Endothelial cell of umbilical vein (primary cell): ENCODE results near the gene IGFL3.

Experiments
- EZH2 ChIP-seq: IDR thresholded peaks from 2 replicates; pipeline ENCODE4 v1.6.1; 2012; ENCODE audit warnings: borderline replicate concordance, low read depth, mild to moderate bottlenecking, moderate library complexity, low read length, inconsistent platforms; ENCODE audit not compliant: severe bottlenecking
- JUN ChIP-seq: IDR thresholded peaks from 2 replicates; pipeline ENCODE4 v1.6.1; 2011; ENCODE audit warnings: borderline replicate concordance, low read depth; ENCODE audit not compliant: insufficient read length, insufficient read depth
- MAX ChIP-seq: IDR thresholded peaks from 2 replicates; pipeline ENCODE4 v1.6.1; 2011; ENCODE audit not compliant: insufficient read depth, insufficient read length
- MYC ChIP-seq: IDR thresholded peaks from one replicate; pipeline ENCODE4 v1.6.1; 2011; ENCODE audit warnings: mild to moderate bottlenecking, low read depth, low read length
- POLR2A ChIP-seq: IDR thresholded peaks from 2 replicates; pipeline ENCODE4 v1.6.1; 2012; ENCODE audit warnings: low read depth, mild to moderate bottlenecking, control low read depth, low read length
- POLR2AphosphoS5 ChIP-seq: IDR thresholded peaks from 2 replicates; pipeline ENCODE4 v1.6.1; 2012; ENCODE audit warnings: low read depth, mild to moderate bottlenecking, control low read depth, low read length, moderate library complexity; ENCODE audit not compliant: insufficient read depth
- TF ChIP-seq, protein P1 (sequence below), 2 donors: IDR thresholded peaks; 1 replicate in 1 of 2; 2 replicates in 1 of 2; pipeline ENCODE4 v1.5.1; 2011; ENCODE audit warnings: low read length in 2 of 2, mild to moderate bottlenecking in 2 of 2, moderate library complexity in 2 of 2, control low read depth in 1 of 2, inconsistent platforms in 1 of 2, low read depth in 1 of 2; ENCODE audit not compliant: insufficient read depth in 1 of 2; ENCODE audit errors: extremely low read depth in 1 of 2

DNA sequence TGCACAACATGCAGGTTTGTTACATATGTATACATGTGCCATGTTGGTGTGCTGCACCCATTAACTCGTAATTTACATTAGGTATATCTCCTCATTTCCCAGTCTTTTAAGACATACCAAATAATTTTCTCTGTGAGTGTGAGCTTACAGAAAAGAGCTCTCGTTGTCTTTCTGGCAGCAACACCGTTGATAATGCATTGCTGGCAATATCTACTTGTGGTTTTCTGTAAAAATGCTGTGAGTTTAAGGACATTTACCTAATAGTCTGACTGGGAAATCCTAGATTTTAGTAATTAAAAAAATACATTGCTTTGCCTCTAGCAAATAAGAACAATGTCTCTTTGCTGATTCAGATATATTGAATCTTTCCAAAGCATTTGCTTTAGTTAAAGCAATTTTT, 8.4 kb downstream of the IGFL3 start:
- TF ChIP-seq, protein P1, sequence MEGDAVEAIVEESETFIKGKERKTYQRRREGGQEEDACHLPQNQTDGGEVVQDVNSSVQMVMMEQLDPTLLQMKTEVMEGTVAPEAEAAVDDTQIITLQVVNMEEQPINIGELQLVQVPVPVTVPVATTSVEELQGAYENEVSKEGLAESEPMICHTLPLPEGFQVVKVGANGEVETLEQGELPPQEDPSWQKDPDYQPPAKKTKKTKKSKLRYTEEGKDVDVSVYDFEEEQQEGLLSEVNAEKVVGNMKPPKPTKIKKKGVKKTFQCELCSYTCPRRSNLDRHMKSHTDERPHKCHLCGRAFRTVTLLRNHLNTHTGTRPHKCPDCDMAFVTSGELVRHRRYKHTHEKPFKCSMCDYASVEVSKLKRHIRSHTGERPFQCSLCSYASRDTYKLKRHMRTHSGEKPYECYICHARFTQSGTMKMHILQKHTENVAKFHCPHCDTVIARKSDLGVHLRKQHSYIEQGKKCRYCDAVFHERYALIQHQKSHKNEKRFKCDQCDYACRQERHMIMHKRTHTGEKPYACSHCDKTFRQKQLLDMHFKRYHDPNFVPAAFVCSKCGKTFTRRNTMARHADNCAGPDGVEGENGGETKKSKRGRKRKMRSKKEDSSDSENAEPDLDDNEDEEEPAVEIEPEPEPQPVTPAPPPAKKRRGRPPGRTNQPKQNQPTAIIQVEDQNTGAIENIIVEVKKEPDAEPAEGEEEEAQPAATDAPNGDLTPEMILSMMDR (IDR thresholded peaks at IDR 0.05; ENCODE audit: extremely low read depth in 1 of 2, insufficient read depth in 1 of 2, low read depth in 1 of 2, low read length in 2 of 2) = no peak
- TF ChIP-seq POLR2A (no peak), MAX (no peak), POLR2AphosphoS5 (no peak), EZH2 (no peak), JUN (no peak), MYC (no peak)
